ENCODE data around the gene CFAP52. TPM values are rescaled to one million over a fixed set of nuclear protein-coding genes. Genes with fewer than 3 reads are reported as not detected.
"Not testable (repeated sequence)": the region's sequence is repeated elsewhere in the genome, so short reads cannot be mapped to it uniquely, and the experiment has no call there.

Gene CFAP52
- total and polyA plus RNA-seq, 2 donors = 0.25 to 0.26 TPM

GRCh38 chr17:9597638-9598037 lies 21.2 kb downstream of the CFAP52 start:
- not testable (repeated sequence) for H3K36me3 ChIP-seq (ENCODE audit: insufficient read depth); H3K27ac ChIP-seq (ENCODE audit: low read depth); H3K4me3 ChIP-seq (ENCODE audit: low read depth, low read length); DNase-seq (ENCODE audit: extremely low spot score); H3K4me1 ChIP-seq (ENCODE audit: insufficient read depth)
- 87% methylated on average over 5 of the region's 5 CpGs for WGBS

- H3K36me3 ChIP-seq (ENCODE audit: insufficient read depth) = no peaks in the 10 kb centered on the region
- no peak for DNase-seq (ENCODE audit: extremely low spot score)
- no peak overlapping the region for H3K27ac ChIP-seq (ENCODE audit: low read depth)
- no peaks in the 10 kb centered on the region for H3K4me1 ChIP-seq (ENCODE audit: insufficient read depth)
- WGBS = 82% methylated on average over 4 of the region's 4 CpGs
- no peak overlapping the region for H3K4me3 ChIP-seq (ENCODE audit: low read depth, low read length)
These were observed 22.2 kb downstream of the CFAP52 start for GRCh38 chr17:9598661-9599060.

- H3K4me1 ChIP-seq (ENCODE audit: insufficient read depth); H3K4me3 ChIP-seq (ENCODE audit: low read depth, low read length); DNase-seq (ENCODE audit: extremely low spot score); H3K27ac ChIP-seq (ENCODE audit: low read depth); H3K36me3 ChIP-seq (ENCODE audit: insufficient read depth): not testable (repeated sequence)
- 88% methylated on average over 5 of the region's 5 CpGs for WGBS
These were observed 28.1 kb downstream of the CFAP52 start for GRCh38 chr17:9604583-9604982.

- Histone ChIP-seq H3K4me1 (ENCODE audit: insufficient read depth) (no peaks in the 10 kb centered on the region), H3K27ac (ENCODE audit: low read depth) (no peak overlapping the region), H3K4me3 (ENCODE audit: low read depth, low read length) (no peak overlapping the region), H3K36me3 (ENCODE audit: insufficient read depth) (no peaks in the 10 kb centered on the region)
- WGBS = 86% methylated on average over 6 of the region's 6 CpGs
- no peak for DNase-seq (ENCODE audit: extremely low spot score)
These were observed 30.0 kb downstream of the CFAP52 start for GRCh38 chr17:9606453-9606852.

- H3K4me3 ChIP-seq (ENCODE audit: low read depth, low read length); H3K4me1 ChIP-seq (ENCODE audit: insufficient read depth); DNase-seq (ENCODE audit: extremely low spot score); H3K27ac ChIP-seq (ENCODE audit: low read depth); H3K36me3 ChIP-seq (ENCODE audit: insufficient read depth): not testable (repeated sequence)
- WGBS = 73% methylated on average over 5 of the region's 5 CpGs
These were observed 30.6 kb downstream of the CFAP52 start for GRCh38 chr17:9607058-9607457.

GRCh38 chr17:9611557-9611956 lies 35.1 kb downstream of the CFAP52 start:
- no peaks in the 10 kb centered on the region for H3K36me3 ChIP-seq (ENCODE audit: insufficient read depth)
- no peak overlapping the region for H3K27ac ChIP-seq (ENCODE audit: low read depth)
- H3K4me1 ChIP-seq (ENCODE audit: insufficient read depth) = no peaks in the 10 kb centered on the region
- no peak for DNase-seq (ENCODE audit: extremely low spot score)
- 59% methylated on average over 2 of the region's 2 CpGs for WGBS
- no peak overlapping the region for H3K4me3 ChIP-seq (ENCODE audit: low read depth, low read length)

GRCh38 chr17:9612006-9612405 lies 35.6 kb downstream of the CFAP52 start:
- Histone ChIP-seq H3K36me3 (ENCODE audit: insufficient read depth) (no peaks in the 10 kb centered on the region), H3K4me1 (ENCODE audit: insufficient read depth) (no peaks in the 10 kb centered on the region), H3K27ac (ENCODE audit: low read depth) (no peak overlapping the region), H3K4me3 (ENCODE audit: low read depth, low read length) (no peak overlapping the region)
- WGBS = 72% methylated on average over 9 of the region's 9 CpGs
- DNase-seq (ENCODE audit: extremely low spot score) = no peak

- H3K36me3 ChIP-seq (ENCODE audit: insufficient read depth) = no peaks in the 10 kb centered on the region
- no peak overlapping the region for H3K4me3 ChIP-seq (ENCODE audit: low read depth, low read length)
- H3K4me1 ChIP-seq (ENCODE audit: insufficient read depth) = no peaks in the 10 kb centered on the region
- H3K27ac ChIP-seq (ENCODE audit: low read depth) = no peak overlapping the region
- DNase-seq (ENCODE audit: extremely low spot score) = no peak
- WGBS = 44% methylated on average over 2 of the region's 2 CpGs
These were observed 39.0 kb downstream of the CFAP52 start for GRCh38 chr17:9615486-9615885.

GRCh38 chr17:9622961-9623360 lies 46.5 kb downstream of the CFAP52 start:
- Histone ChIP-seq H3K4me3 (ENCODE audit: low read depth, low read length) (no peak overlapping the region), H3K27ac (ENCODE audit: low read depth) (no peak overlapping the region), H3K36me3 (ENCODE audit: insufficient read depth) (no peaks in the 10 kb centered on the region), H3K4me1 (ENCODE audit: insufficient read depth) (no peaks in the 10 kb centered on the region)
- DNase-seq (ENCODE audit: extremely low spot score) = no peak

- Histone ChIP-seq H3K36me3 (ENCODE audit: insufficient read depth) (no peaks in the 10 kb centered on the region), H3K4me1 (ENCODE audit: insufficient read depth) (no peaks in the 10 kb centered on the region), H3K27ac (ENCODE audit: low read depth) (no peak overlapping the region), H3K4me3 (ENCODE audit: low read depth, low read length) (no peak overlapping the region)
- no peak for DNase-seq (ENCODE audit: extremely low spot score)
- 87% methylated on average over 10 of the region's 10 CpGs for WGBS
These were observed 52.1 kb downstream of the CFAP52 start for GRCh38 chr17:9628509-9628908.

GRCh38 chr17:9632741-9633140 lies 56.3 kb downstream of the CFAP52 start:
- no peaks in the 10 kb centered on the region for H3K36me3 ChIP-seq (ENCODE audit: insufficient read depth)
- H3K4me1 ChIP-seq (ENCODE audit: insufficient read depth) = no peaks in the 10 kb centered on the region
- no peak overlapping the region for H3K27ac ChIP-seq (ENCODE audit: low read depth)
- H3K4me3 ChIP-seq (ENCODE audit: low read depth, low read length) = no peak overlapping the region
- DNase-seq (ENCODE audit: extremely low spot score) = no peak
- 91% methylated on average over 11 of the region's 11 CpGs for WGBS

GRCh38 chr17:9635340-9635739 lies 58.9 kb downstream of the CFAP52 start:
- 90% methylated on average over 6 of the region's 6 CpGs for WGBS
- Histone ChIP-seq H3K36me3 (ENCODE audit: insufficient read depth) (no peaks in the 10 kb centered on the region), H3K27ac (ENCODE audit: low read depth) (no peak overlapping the region), H3K4me1 (ENCODE audit: insufficient read depth) (no peaks in the 10 kb centered on the region), H3K4me3 (ENCODE audit: low read depth, low read length) (no peak overlapping the region)
- no peak for DNase-seq (ENCODE audit: extremely low spot score)

GRCh38 chr17:9636501-9636900 lies 60.1 kb downstream of the CFAP52 start:
- Histone ChIP-seq H3K36me3 (ENCODE audit: insufficient read depth) (no peaks in the 10 kb centered on the region), H3K4me3 (ENCODE audit: low read depth, low read length) (no peak overlapping the region), H3K4me1 (ENCODE audit: insufficient read depth) (no peaks in the 10 kb centered on the region), H3K27ac (ENCODE audit: low read depth) (no peak overlapping the region)
- DNase-seq (ENCODE audit: extremely low spot score) = no peak
- WGBS = 89% methylated on average over 12 of the region's 12 CpGs

- H3K27ac ChIP-seq (ENCODE audit: low read depth); DNase-seq (ENCODE audit: extremely low spot score); H3K36me3 ChIP-seq (ENCODE audit: insufficient read depth); H3K4me3 ChIP-seq (ENCODE audit: low read depth, low read length); H3K4me1 ChIP-seq (ENCODE audit: insufficient read depth): not testable (repeated sequence)
- WGBS = 90% methylated on average over 5 of the region's 5 CpGs
These were observed 63.9 kb downstream of the CFAP52 start for GRCh38 chr17:9640388-9640787.

- H3K4me1 ChIP-seq (ENCODE audit: insufficient read depth) = peaks cover 2% of the 10 kb centered on the region
- H3K36me3 ChIP-seq (ENCODE audit: insufficient read depth) = no peaks in the 10 kb centered on the region
- DNase-seq (ENCODE audit: extremely low spot score) = no peak
- no peak overlapping the region for H3K27ac ChIP-seq (ENCODE audit: low read depth)
- H3K4me3 ChIP-seq (ENCODE audit: low read depth, low read length) = no peak overlapping the region
- WGBS = 88% methylated on average over 5 of the region's 5 CpGs
These were observed 67.2 kb downstream of the CFAP52 start for GRCh38 chr17:9643611-9644010.
